ENCODE data around the gene ANKS1B.
"Not testable (repeated sequence)": the region's sequence is repeated elsewhere in the genome, so short reads cannot be mapped to it uniquely, and the experiment has no call there.

The ANKS1B gene

GRCh38 chr12:99875081-99875480 lies 109.7 kb downstream of the ANKS1B start:
- DNase-seq (ENCODE audit: low read depth in 2 of 2) = no peak

DNA sequence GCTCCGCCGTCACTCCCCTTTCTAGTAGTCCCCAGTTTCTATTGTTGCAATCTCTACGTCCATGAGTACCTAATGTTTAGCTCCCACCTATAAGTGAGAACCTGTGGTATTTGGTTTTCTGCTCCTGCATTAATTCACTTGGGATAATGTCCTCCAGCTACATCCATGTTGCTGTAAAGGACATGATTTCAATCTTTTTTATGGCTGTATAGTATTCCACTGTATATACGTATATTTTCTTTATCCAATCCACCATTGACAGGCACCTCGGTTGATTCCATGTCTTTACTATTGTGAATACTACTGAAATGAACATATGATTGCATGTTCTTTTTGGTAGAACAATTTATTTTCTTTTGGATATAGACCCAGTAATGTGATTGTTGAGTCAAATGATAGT lies 114.7 kb downstream of the ANKS1B start:
- DNase-seq (ENCODE audit: low read depth in 2 of 2) = no peak

- no peak for DNase-seq (ENCODE audit: low read depth in 2 of 2)
These were observed 123.0 kb downstream of the ANKS1B start for GRCh38 chr12:99861731-99862130.

DNA sequence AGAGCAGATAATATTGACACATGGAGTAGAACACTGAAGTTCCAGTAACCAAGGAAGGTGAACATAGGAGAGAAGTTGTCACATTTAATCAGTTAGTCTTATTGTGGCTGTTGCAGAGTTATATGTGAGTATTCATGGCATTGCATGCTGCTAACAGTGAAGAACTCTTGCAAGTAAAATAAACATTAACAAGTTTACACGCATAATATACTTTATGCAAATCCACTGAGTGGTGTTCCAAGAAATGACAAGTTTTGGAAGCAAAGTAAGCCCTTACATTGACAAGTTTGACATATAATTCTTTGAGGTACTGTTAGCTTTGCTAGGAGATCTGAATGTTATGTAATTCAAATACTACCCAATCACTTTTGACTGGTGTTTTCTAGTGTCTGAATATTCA lies 125.6 kb downstream of the ANKS1B start:
- DNase-seq (ENCODE audit: low read depth in 2 of 2) = no peak

GRCh38 chr12:99852666-99853065 lies 132.1 kb downstream of the ANKS1B start:
- no peak for DNase-seq (ENCODE audit: low read depth in 2 of 2)

DNA sequence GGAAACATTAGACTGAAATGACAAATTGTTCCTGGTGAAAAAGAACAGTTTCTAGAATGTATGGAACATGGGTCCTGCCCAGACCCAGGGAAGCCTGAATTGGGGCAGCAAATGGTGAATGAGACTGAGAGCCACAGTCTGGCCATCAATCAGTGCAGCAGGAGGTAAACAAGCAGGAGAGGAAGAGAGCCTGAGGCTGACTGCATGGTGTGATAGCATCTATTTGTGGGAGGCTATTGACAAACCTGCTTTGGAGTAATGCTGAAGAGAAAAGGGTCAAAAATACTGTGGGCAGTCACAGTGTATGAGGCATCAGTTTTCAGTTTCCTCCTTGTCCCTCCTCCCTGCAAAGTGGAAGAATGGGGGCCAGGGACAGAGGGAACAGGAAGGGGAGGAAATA lies 136.8 kb downstream of the ANKS1B start:
- no peak for DNase-seq (ENCODE audit: low read depth in 2 of 2)

DNA sequence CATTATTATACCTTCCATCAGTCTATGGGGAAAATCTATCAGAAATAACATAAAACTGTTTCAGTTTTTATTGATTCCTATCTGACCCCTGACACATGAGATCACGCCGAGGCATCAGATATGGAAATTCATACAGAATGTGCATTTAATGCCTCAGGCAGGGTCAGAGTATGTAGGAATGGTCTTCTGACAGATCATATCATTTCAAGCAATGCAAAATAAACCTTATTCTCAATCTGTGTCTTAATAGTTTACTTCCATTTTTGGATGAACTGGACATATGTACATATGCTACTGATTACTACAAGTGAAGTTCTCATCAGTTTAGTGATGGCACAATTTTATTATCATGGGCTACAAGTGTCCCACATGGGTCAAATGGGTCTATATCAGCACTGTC lies 150.0 kb downstream of the ANKS1B start:
- no peak for DNase-seq (ENCODE audit: low read depth in 2 of 2)

- DNase-seq (ENCODE audit: low read depth in 2 of 2) = no peak
These were observed 151.3 kb downstream of the ANKS1B start for GRCh38 chr12:99833397-99833796.

- DNase-seq (ENCODE audit: low read depth in 2 of 2) = no peak
These were observed 159.7 kb downstream of the ANKS1B start for GRCh38 chr12:99824900-99825542.

DNA sequence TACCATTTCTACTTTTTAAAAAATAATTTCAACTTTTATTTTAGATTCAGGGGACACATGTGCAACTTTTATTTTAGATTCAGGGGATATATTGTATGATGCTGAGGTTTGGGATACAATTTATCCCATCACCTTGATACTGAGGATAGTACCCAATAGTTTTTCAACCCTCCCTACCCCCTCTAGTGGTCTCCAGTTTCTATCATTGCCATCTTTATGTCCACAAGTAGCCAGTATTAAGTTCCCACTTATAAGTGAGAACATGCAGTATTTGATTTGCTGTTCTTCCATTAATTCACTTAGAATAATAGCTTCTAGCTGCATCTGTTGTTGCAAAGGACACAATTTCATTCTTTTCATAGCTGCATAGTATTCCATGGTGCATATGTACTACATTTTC lies 162.5 kb downstream of the ANKS1B start:
- DNase-seq (ENCODE audit: low read depth in 2 of 2) = no peak

- DNase-seq (ENCODE audit: low read depth in 2 of 2) = peak in 1 of 2 experiments; percentile 9
These were observed 173.8 kb downstream of the ANKS1B start for GRCh38 chr12:99810718-99811593.

GRCh38 chr12:99809909-99810308 lies 174.8 kb downstream of the ANKS1B start:
- no peak for DNase-seq (ENCODE audit: low read depth in 2 of 2)

- DNase-seq (ENCODE audit: low read depth in 2 of 2) = no peak
These were observed 178.4 kb downstream of the ANKS1B start for GRCh38 chr12:99806304-99806703.

- no peak for DNase-seq (ENCODE audit: low read depth in 2 of 2)
These were observed 180.0 kb downstream of the ANKS1B start for GRCh38 chr12:99804715-99805114.

DNA sequence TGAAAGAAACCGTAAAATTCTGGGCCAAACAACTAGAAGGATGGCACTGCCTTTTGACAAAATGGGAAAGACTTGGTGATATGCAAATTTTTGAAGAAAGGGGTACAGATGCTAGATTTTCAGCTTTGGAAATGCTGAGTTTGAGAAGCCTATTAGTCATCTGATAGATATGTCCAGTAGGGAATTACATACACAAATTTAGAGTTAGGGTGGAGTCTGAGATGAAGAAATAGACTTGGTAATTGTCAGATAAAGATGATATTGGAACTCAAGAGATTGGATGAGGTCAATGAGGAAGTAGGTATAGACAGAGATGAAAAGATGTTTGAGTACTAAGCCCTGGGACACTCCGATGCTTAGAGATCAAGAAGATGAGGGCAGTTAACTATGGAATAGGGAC lies 184.1 kb downstream of the ANKS1B start:
- DNase-seq (ENCODE audit: low read depth in 2 of 2) = no peak

DNA sequence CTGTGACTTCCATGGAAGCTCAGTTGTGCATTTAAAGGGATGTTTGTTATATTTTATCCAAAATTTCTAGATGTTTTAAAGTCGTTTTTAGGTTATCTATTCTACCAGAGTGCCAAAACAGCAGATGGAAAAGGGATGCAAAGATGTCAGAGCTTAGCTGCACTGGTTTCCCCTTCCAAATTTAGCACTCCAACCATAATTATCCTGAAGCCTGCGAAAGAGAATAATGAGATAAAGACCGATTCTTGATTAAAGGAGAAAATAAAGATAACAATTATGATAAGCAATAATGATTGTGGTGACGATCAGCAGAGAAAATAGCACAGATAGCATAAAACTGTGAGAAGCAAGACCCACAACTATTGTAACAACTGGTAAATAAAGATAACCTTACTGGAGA lies 186.8 kb downstream of the ANKS1B start:
- not testable (repeated sequence) for DNase-seq (ENCODE audit: low read depth in 2 of 2)

DNA sequence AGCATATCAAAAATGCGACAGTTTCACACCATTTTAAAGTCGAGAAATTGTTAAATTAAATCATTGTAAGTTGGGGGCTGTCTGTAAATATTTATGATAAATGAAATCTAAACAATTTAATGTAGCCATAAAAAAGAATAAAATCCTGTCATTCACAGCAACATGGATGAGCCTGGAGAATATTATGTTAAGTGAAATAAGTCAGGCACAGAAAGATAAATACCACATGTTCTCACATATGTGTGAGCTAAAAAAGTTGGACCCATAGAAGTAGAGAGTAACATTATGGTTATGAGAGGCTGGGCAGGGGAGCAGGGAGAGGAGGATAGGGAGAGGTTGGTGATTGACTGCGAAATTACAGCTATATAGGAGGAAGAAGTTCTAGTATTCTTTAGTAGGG lies 201.3 kb downstream of the ANKS1B start:
- no peak for DNase-seq (ENCODE audit: low read depth in 2 of 2)

- DNase-seq (ENCODE audit: low read depth in 2 of 2) = no peak
These were observed 212.5 kb downstream of the ANKS1B start for GRCh38 chr12:99772274-99772673.

DNA sequence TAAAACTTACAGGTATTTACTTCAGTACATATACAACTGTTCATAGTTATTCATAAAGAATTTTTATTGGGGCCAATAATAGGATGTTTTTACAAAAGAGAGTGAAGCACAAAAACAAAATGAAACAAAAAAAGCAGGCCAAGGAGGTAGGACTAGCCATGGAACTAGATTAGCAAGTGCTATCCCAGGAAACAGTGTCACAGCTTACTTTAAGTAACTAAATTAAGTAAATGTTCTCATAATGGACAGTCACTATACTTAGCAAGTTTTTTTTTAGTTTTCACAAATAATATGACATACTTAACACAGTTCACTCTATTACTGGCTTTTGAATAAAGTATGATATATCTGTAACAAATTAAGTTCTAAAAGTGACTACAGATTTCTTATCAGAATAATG lies 213.1 kb downstream of the ANKS1B start:
- DNase-seq (ENCODE audit: low read depth in 2 of 2) = no peak

GRCh38 chr12:99769396-99769980 lies 215.2 kb downstream of the ANKS1B start:
- DNase-seq (ENCODE audit: low read depth in 2 of 2) = no peak

DNA sequence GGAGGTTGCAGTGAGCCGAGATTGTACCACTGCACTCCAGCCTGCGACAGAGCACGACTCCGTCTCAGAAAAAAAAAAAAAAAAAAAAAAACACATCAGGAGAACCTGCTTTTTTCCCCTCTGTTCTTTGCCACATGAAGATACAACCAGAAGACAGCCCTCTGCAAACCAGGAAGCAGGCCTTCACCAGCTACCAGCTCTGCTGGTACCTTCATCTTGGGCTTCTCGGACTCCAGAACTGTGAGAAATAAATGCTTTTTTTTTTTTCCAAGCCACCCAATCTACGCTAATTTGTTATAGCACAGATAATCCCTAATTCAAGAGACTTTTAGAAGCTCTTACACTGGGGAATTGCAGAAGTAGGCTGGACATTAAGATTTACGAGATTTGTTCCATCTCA lies 216.0 kb downstream of the ANKS1B start:
- DNase-seq (ENCODE audit: low read depth in 2 of 2) = no peak

DNA sequence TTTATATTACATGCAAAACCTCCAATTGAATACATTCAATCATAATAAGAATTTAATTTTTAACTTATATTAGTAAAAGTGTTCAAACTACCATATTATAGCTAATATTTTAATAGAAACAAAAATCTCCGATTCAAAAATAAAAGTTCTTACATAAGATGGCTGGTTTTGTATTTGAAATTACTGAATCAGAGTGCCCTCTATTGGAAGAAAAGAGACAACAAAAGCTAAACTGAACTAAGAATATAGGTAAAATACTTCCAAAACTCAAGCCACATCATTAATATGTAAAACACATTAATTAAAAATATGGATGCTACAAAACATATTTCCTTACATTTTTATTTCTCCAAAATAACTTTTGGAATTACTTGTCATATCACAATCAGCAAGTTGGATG lies 216.9 kb downstream of the ANKS1B start:
- DNase-seq (ENCODE audit: low read depth in 2 of 2) = no peak

DNA sequence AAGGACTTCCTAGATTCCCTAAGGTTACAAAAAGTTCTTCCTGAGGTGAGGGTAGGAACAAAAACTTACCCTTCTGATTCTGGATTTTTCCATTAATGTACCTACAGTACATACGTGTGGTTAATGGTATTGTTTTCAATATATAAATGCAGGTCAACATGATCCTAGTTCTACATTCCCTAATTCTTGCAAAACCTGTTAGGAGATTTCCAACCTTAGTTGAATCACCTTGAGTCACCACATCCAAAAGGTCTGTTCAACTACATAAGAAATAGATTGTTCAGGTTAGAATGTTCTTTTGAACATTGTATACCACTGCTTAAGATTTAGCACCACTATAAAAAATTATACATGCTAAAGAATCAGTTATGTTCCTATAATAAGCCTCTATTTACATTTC lies 218.3 kb downstream of the ANKS1B start:
- no peak for DNase-seq (ENCODE audit: low read depth in 2 of 2)
